IMR-90 (cell line): Measurements from ENCODE around the gene SPATC1L. TPM values are rescaled to one million over a fixed set of nuclear protein-coding genes. Genes with fewer than 3 reads are reported as not detected.

ENCODE experiments used
- ATAC-seq: fragments of 200-7000 bp; cut with Tn5 transposase; 2 replicates; pipeline ENCODE4 v1.9.1; 2020; ENCODE audit warnings: low read depth, mild to moderate bottlenecking, moderate library complexity
- BruUV-seq: library from RNA; stranded (reverse); fragments of 400-500 nt; replicated peaks from 2 replicates; lab custom pipeline; 2021; lab: Mats Ljungman, UMichigan
- CTCF ChIA-PET: fragments of 300-600 bp; formaldehyde crosslinking; extraction: SDS; loops from one replicate; lab custom pipeline; 2021; ENCODE audit warnings: antibody characterized with exemption; lab: Yijun Ruan, JAX
- POLR2A ChIA-PET: fragments of 300-600 bp; sonication (Branson Sonifier 250); formaldehyde crosslinking; loops from one replicate; lab custom pipeline; 2022; ENCODE audit warnings: antibody characterized with exemption; ENCODE audit not compliant: unreplicated experiment; lab: Charles Lee
- DNase-seq: peaks from one replicate; pipeline ENCODE4 v3.0.0; 2013
- H2AFZ ChIP-seq: replicated peaks from 2 replicates; pipeline ENCODE3; 2013; ENCODE audit warnings: low read length, mild to moderate bottlenecking; ENCODE audit not compliant: poor library complexity
- H2AK5ac ChIP-seq: 2 replicates; pipeline ENCODE4 v1.6.1; 2013; ENCODE audit warnings: low read depth, low read length, inconsistent platforms
- H2AK9ac ChIP-seq: replicated peaks from 2 replicates; pipeline ENCODE3; 2013; ENCODE audit warnings: mild to moderate bottlenecking, low read depth, low read length, moderate library complexity; ENCODE audit not compliant: poor library complexity
- H2BK120ac ChIP-seq: 2 replicates; pipeline ENCODE4 v1.6.1; 2013; ENCODE audit warnings: low read depth, low read length, inconsistent platforms
- H2BK15ac ChIP-seq: 3 replicates; pipeline ENCODE4 v1.6.1; 2013; ENCODE audit warnings: low read depth, low read length, inconsistent platforms
- H2BK20ac ChIP-seq: 2 replicates; pipeline ENCODE4 v1.6.1; 2013; ENCODE audit warnings: low read depth, mild to moderate bottlenecking, inconsistent platforms, low read length, moderate library complexity
- H2BK5ac ChIP-seq: 2 replicates; pipeline ENCODE4 v1.6.1; 2013; ENCODE audit warnings: mild to moderate bottlenecking, low read depth, low read length, inconsistent platforms; ENCODE audit not compliant: poor library complexity, severe bottlenecking
- H3K14ac ChIP-seq: replicated peaks from 2 replicates; pipeline ENCODE4 v1.6.1; 2013; ENCODE audit warnings: low read depth, low read length, inconsistent platforms
- H3K18ac ChIP-seq: 2 replicates; pipeline ENCODE4 v1.6.1; 2013; ENCODE audit warnings: low read depth, low read length, control low read depth
- H3K23ac ChIP-seq: 2 replicates; pipeline ENCODE4 v1.6.1; 2013; ENCODE audit warnings: low read depth, low read length, inconsistent platforms
- H3K27ac ChIP-seq: 2 replicates; pipeline ENCODE4 v1.5.1; 2013; ENCODE audit warnings: mild to moderate bottlenecking, control low read depth, low read length; ENCODE audit not compliant: insufficient read depth
- H3K27me3 ChIP-seq: 2 replicates; pipeline ENCODE4 v1.6.1; 2013; ENCODE audit warnings: low read length; ENCODE audit not compliant: control insufficient read depth, insufficient read depth
- H3K36me3 ChIP-seq: 2 replicates; pipeline ENCODE4 v1.6.1; 2013; ENCODE audit warnings: low read length, mixed read lengths; ENCODE audit not compliant: control insufficient read depth, insufficient read depth
- H3K4ac ChIP-seq: 2 replicates; pipeline ENCODE4 v1.6.1; 2013; ENCODE audit warnings: low read depth, low read length, inconsistent platforms
- H3K4me1 ChIP-seq: 2 replicates; pipeline ENCODE4 v1.6.1; 2013; ENCODE audit warnings: low read length, mixed read lengths; ENCODE audit not compliant: control insufficient read depth, insufficient read depth
- H3K4me2 ChIP-seq: 2 replicates; pipeline ENCODE4 v1.6.1; 2013; ENCODE audit warnings: low read depth, mild to moderate bottlenecking, control low read depth, low read length, moderate library complexity
- H3K4me3 ChIP-seq: 2 replicates; pipeline ENCODE4 v1.5.1; 2013; ENCODE audit warnings: low read depth, mild to moderate bottlenecking, control low read depth, low read length, moderate library complexity; ENCODE audit not compliant: insufficient read depth
- H3K56ac ChIP-seq: 2 replicates; pipeline ENCODE4 v1.6.1; 2013; ENCODE audit warnings: low read length, inconsistent platforms; ENCODE audit not compliant: insufficient read depth; ENCODE audit errors: extremely low read depth
- H3K79me1 ChIP-seq, 2 experiments: 2 replicates each; pipeline ENCODE4 v1.6.1; 2013; ENCODE audit warnings: low read length in 2 of 2, inconsistent platforms in 1 of 2, low read depth in 1 of 2
- H3K9ac ChIP-seq: 2 replicates; pipeline ENCODE4 v1.6.1; 2013; ENCODE audit warnings: low read depth, low read length, control low read depth
- H3K9me1 ChIP-seq: 2 replicates; pipeline ENCODE4 v1.6.1; 2013; ENCODE audit warnings: low read length, inconsistent platforms; ENCODE audit not compliant: insufficient read depth
- H3K9me3 ChIP-seq: 2 replicates; pipeline ENCODE4 v1.6.1; 2013; ENCODE audit warnings: low read length; ENCODE audit not compliant: control insufficient read depth, insufficient read depth
- H4K20me1 ChIP-seq: 2 replicates; pipeline ENCODE4 v1.6.1; 2013; ENCODE audit warnings: low read length, inconsistent platforms; ENCODE audit not compliant: insufficient read depth
- H4K5ac ChIP-seq: 2 replicates; pipeline ENCODE4 v1.6.1; 2013; ENCODE audit warnings: mild to moderate bottlenecking, low read depth, low read length, control low read depth
- H4K8ac ChIP-seq, 2 experiments: 2 replicates each; pipeline ENCODE4 v1.6.1; 2013; ENCODE audit warnings: low read depth in 2 of 2, low read length in 2 of 2, control low read depth in 1 of 2, inconsistent platforms in 1 of 2
- H4K91ac ChIP-seq: 2 replicates; pipeline ENCODE4 v1.6.1; 2013; ENCODE audit warnings: low read depth, low read length, inconsistent platforms; ENCODE audit not compliant: insufficient read depth
- ELK1 ChIP-seq: fragments of 150-350 bp; IDR thresholded peaks from 2 replicates; pipeline ENCODE4 v1.6.1; 2016; ENCODE audit warnings: low read depth, mild to moderate bottlenecking, low read length, moderate library complexity, borderline replicate concordance
- MAFK ChIP-seq: IDR thresholded peaks from 2 replicates; pipeline ENCODE4 v1.6.1; 2012; ENCODE audit warnings: low read depth, low read length, improper control_type of control experiment
- MXI1 ChIP-seq: IDR thresholded peaks from 2 replicates; pipeline ENCODE4 v1.6.1; 2012; ENCODE audit warnings: low read depth, mild to moderate bottlenecking, low read length, moderate library complexity, borderline replicate concordance
- RAD21 ChIP-seq: IDR thresholded peaks from 2 replicates; pipeline ENCODE4 v1.6.1; 2012; ENCODE audit warnings: low read length, improper control_type of control experiment
- RCOR1 ChIP-seq: IDR thresholded peaks from 2 replicates; pipeline ENCODE4 v1.6.1; 2012; ENCODE audit warnings: mild to moderate bottlenecking, low read length, improper control_type of control experiment; ENCODE audit not compliant: insufficient replicate concordance
- RFX5 ChIP-seq: IDR thresholded peaks from 2 replicates; pipeline ENCODE4 v1.8.0; 2012; ENCODE audit warnings: low read depth, mild to moderate bottlenecking, low read length, moderate library complexity
- SMC3 ChIP-seq: fragments of 150-350 bp; IDR thresholded peaks from 2 replicates; pipeline ENCODE4 v1.6.1; 2016; ENCODE audit warnings: low read depth, mild to moderate bottlenecking, antibody characterized with exemption, low read length, moderate library complexity
- WGBS, 2 experiments: methylation state at CpG; one replicate each; pipeline versions ENCODE4 v1.1.5 to v1.1.7; 2013; ENCODE audit warnings: missing lambda C conversion rate in 2 of 2; ENCODE audit not compliant: insufficient read length in 1 of 2; ENCODE audit errors: extremely low coverage in 2 of 2; 5-methylcytosine and 5-hydroxymethylcytosine counted together
- dilution Hi-C: fragments of 300-500 bp; cut with HindIII; formaldehyde crosslinking; loops from one replicate; pipeline ENCODE4 v1.14.3; 2018; ENCODE audit warnings: low sequenced_read_pairs; ENCODE audit not compliant: unreplicated experiment
- in situ Hi-C: fragments of 300-500 bp; cut with MboI; formaldehyde crosslinking; loops from 3 replicates; pipeline ENCODE4 v1.14.3; 2019; ENCODE audit warnings: low sequenced_read_pairs, inconsistent platforms, mixed read lengths
- intact Hi-C: fragments of 100-400 bp; cut with micrococcal nuclease; formaldehyde crosslinking; loops from 2 replicates; pipeline ENCODE4 v1.10.0; 2022
- polyA plus RNA-seq, 3 experiments: library from polyadenylated mRNA; depleted of rRNA; stranded (reverse); fragments of >200 nt; gene quantifications; 2 replicates each; pipeline ENCODE4 v1.2.3, GENCODE V29; 2012; ENCODE audit warnings: low replicate concordance in 1 of 3
- total RNA-seq: library from RNA; depleted of rRNA; stranded (reverse); fragments of >200 nt; gene quantifications from 2 replicates; pipeline ENCODE4 v1.2.3, GENCODE V29; 2012
- TF ChIP-seq, protein P1 (sequence below): conservative IDR thresholded peaks from 2 replicates; pipeline ENCODE4 v1.5.1; 2012; ENCODE audit warnings: mild to moderate bottlenecking, low read depth, low read length, improper control_type of control experiment

The SPATC1L gene
- total and polyA plus RNA-seq, 2 of the 4 experiments (the other 2 are of a cell fraction): 3.8 to 17.2 TPM

DNA sequence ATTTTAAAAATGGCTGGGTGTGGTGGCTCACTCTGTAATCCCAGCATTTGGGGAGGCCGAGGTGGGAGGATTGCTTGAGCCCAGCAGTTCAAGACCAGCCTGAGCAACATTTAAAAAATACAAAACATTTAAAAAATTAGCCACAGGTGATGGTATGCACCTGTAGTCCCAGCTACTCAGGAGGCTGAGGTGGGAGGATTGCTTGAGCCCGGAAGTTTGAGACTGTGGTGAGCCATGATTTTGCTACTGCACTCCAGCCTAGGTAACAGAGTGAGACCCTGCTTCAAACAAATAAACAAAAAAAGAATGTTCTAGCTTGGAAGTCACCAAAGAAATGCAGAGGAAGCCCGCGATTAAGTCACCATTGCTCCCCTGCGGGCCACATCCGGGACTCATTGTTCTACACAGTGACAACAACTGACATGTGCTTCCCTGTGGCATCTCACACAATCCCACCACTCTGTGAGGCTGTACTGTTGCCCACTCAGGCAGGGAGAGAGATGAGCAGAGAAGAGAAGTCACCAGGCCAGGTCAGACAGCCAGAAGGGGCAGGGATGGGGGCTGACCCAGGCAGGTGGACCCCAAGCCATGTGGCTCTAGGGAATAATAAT lies 18.4 kb upstream of the SPATC1L start:
- Histone ChIP-seq H2BK15ac (no peak overlapping the region), H3K4me3 (no peak overlapping the region), H3K36me3 (peaks cover 35% of the 10 kb centered on the region), H3K9me3 (no peaks in the 10 kb centered on the region), H2AK5ac (no peak overlapping the region), H4K91ac (no peak overlapping the region), H2BK20ac (no peak overlapping the region), H4K20me1 (no peaks in the 10 kb centered on the region; the same call in 1 of the 2 replicates), H2BK5ac (no peak overlapping the region), H3K4ac (no peak overlapping the region), H3K9me1 (no peaks in the 10 kb centered on the region; the same call in 1 of the 2 replicates), H3K79me1 (peaks cover 0 to 3% of the 10 kb centered on the region in 2 experiments; a peak in 1 of 4 replicates), H3K27ac (no peak overlapping the region), H3K4me2 (no peak overlapping the region), H3K18ac (no peak overlapping the region), H2AK9ac (no peak overlapping the region), H3K9ac (no peak overlapping the region), H3K14ac (no peak overlapping the region), H2AFZ (no peak overlapping the region), H3K56ac (no peak overlapping the region), H4K8ac (no peak overlapping the region), H3K27me3 (no peaks in the 10 kb centered on the region), H2BK120ac (no peak overlapping the region), H4K5ac (no peak overlapping the region), H3K4me1 (no peaks in the 10 kb centered on the region), H3K23ac (no peak overlapping the region)
- dilution Hi-C loops (no loop called here), in situ Hi-C loops (no loop called here), intact Hi-C loops (no loop called here)
- ChIA-PET POLR2A (no interaction called here), CTCF (no interaction called here)
- DNase-seq (no peak), ATAC-seq (no peak)
- TF ChIP-seq MAFK: no peak
- TF ChIP-seq RCOR1: no peak
- TF ChIP-seq, protein P1, sequence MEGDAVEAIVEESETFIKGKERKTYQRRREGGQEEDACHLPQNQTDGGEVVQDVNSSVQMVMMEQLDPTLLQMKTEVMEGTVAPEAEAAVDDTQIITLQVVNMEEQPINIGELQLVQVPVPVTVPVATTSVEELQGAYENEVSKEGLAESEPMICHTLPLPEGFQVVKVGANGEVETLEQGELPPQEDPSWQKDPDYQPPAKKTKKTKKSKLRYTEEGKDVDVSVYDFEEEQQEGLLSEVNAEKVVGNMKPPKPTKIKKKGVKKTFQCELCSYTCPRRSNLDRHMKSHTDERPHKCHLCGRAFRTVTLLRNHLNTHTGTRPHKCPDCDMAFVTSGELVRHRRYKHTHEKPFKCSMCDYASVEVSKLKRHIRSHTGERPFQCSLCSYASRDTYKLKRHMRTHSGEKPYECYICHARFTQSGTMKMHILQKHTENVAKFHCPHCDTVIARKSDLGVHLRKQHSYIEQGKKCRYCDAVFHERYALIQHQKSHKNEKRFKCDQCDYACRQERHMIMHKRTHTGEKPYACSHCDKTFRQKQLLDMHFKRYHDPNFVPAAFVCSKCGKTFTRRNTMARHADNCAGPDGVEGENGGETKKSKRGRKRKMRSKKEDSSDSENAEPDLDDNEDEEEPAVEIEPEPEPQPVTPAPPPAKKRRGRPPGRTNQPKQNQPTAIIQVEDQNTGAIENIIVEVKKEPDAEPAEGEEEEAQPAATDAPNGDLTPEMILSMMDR: no peak
- no peak for TF ChIP-seq MXI1
- no peak for TF ChIP-seq ELK1
- TF ChIP-seq SMC3: no peak
- no peak for TF ChIP-seq RFX5
- TF ChIP-seq RAD21: no peak
- no TSS peak for BruUV-seq
- 95% methylated on average over 4 of the region's 6 CpGs; no CpG with 5 or more reads in 1 of the 2 experiments for WGBS, 2 experiments
